ENCODE data around the gene CXCL12. TPM values are rescaled to one million over a fixed set of nuclear protein-coding genes. Genes with fewer than 3 reads are reported as not detected.

Gene CXCL12
- total and polyA plus RNA-seq, 2 donors (not counting 3 experiments of a cell fraction or from before 2014, with no cell fraction given) = 0.35 to 1.4 TPM

DNA sequence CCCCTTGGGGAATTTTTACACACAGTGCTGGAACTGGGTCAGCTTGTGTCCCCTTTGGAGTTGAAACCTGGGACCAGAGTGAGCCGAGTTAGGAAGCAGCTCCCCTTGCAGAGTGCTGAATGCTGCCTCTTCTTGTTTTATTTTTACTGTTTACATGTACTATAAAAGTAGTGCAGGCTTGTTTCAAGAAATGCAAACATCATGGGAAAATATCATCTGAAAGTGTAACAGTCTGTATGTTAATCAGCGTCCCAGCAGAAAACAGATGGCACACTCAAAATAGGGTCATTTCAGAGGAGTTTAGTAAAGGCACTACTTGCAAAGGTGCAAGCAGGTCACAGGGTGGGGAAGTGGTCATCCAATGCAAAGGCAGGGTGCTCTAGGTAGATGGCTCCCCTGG is 30.1 kb downstream of the CXCL12 start:
- CTCF ChIA-PET = interaction anchor here (1.0 kb wide), 1 partner anchor 12 kb away, joined by 3 read pairs; no protein-coding TSS in a partner anchor
- Histone ChIP-seq H3K79me2 (ENCODE audit: control insufficient read depth, insufficient read depth, low read length) (no peaks in the 10 kb centered on the region), H3K27me3 (ENCODE audit: control insufficient read depth in 2 of 2, insufficient read depth in 2 of 2, low read length in 2 of 2) (no peaks in the 10 kb centered on the region), H4K20me1 (replicated peaks; ENCODE audit: control insufficient read depth, extremely low read depth, insufficient read depth, low read length) (no peaks in the 10 kb centered on the region), H2AFZ (ENCODE audit: low read depth, low read length) (no peak overlapping the region), H3K27ac (ENCODE audit: insufficient read depth, low read depth, low read length) (no peak overlapping the region), H3K4me3 (replicated peaks in 1 of 3; ENCODE audit: insufficient read depth in 1 of 3, low read depth in 1 of 3, low read length in 3 of 3) (no peak overlapping the region), H3K36me3 (ENCODE audit: control insufficient read depth in 2 of 2, extremely low read depth in 1 of 2, insufficient read depth in 2 of 2, low read length in 2 of 2) (no peaks in the 10 kb centered on the region), H3K4me1 (ENCODE audit: control insufficient read depth, extremely low read depth, insufficient read depth, low read length) (no peaks in the 10 kb centered on the region), H3K9me1 (replicated peaks; ENCODE audit: control insufficient read depth, extremely low read depth, insufficient read depth, low read length) (no peaks in the 10 kb centered on the region), H3K4me2 (ENCODE audit: insufficient read depth, low read length) (no peak overlapping the region), H3K9me3 (replicated peaks; ENCODE audit: control insufficient read depth, insufficient read depth, low read length) (no peaks in the 10 kb centered on the region), H3K9ac (replicated peaks; ENCODE audit: extremely low read depth, insufficient read depth, low read length) (no peak overlapping the region)
- dilution Hi-C loops (cut with MboI; ENCODE audit: extremely low pct_ligation_motif_present, low sequenced_read_pairs) = no loop called here
- intact Hi-C loops (cut with micrococcal nuclease) = no loop called here
- BruUV-seq (replicated peaks) = no TSS peak
- DNase-seq (ENCODE audit: low read depth, low spot score) = no peak
- no peak for TF ChIP-seq POLR2A (IDR thresholded peaks at IDR 0.05; ENCODE audit: low read depth, low read length)
- no peak for TF ChIP-seq EZH2 (IDR thresholded peaks at IDR 0.05; ENCODE audit: borderline replicate concordance, low read depth, low read length, severe bottlenecking)
- TF ChIP-seq, protein P1, sequence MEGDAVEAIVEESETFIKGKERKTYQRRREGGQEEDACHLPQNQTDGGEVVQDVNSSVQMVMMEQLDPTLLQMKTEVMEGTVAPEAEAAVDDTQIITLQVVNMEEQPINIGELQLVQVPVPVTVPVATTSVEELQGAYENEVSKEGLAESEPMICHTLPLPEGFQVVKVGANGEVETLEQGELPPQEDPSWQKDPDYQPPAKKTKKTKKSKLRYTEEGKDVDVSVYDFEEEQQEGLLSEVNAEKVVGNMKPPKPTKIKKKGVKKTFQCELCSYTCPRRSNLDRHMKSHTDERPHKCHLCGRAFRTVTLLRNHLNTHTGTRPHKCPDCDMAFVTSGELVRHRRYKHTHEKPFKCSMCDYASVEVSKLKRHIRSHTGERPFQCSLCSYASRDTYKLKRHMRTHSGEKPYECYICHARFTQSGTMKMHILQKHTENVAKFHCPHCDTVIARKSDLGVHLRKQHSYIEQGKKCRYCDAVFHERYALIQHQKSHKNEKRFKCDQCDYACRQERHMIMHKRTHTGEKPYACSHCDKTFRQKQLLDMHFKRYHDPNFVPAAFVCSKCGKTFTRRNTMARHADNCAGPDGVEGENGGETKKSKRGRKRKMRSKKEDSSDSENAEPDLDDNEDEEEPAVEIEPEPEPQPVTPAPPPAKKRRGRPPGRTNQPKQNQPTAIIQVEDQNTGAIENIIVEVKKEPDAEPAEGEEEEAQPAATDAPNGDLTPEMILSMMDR (IDR thresholded peaks at IDR 0.05; ENCODE audit: extremely low read depth in 1 of 2, insufficient read depth in 1 of 2, low read depth in 1 of 2, low read length in 2 of 2) = no peak
- TF ChIP-seq GATA2 (IDR thresholded peaks at IDR 0.05; ENCODE audit: insufficient read depth, insufficient read length, low read depth, low read length) = no peak
- TF ChIP-seq MYC (IDR thresholded peaks at IDR 0.05; ENCODE audit: low read depth, low read length) = no peak
- no peak for FAIRE-seq
- POLR2A ChIA-PET = no interaction called here

DNA sequence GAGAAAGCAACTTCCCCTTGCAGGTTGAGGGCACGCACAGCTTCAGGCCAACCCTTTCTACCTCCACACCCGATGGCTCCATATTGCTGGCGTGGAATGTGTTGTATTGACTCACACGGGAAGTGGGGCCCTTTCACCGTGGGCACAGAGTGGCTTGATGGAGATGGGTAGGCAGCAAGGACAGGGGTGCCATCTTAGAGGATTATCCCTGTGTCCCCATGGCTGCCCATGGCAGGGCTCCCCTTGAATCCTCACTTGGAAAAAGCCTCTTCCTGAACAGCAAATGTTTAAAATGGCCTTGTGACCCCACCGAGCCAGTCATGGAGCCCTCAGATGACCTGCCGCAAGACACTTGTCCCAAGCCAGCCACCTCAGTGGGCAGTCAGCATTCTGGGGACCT is 31.2 kb downstream of the CXCL12 start:
- no peaks in the 10 kb centered on the region for H3K79me2 ChIP-seq (ENCODE audit: control insufficient read depth, insufficient read depth, low read length)
- no peaks in the 10 kb centered on the region for H3K27me3 ChIP-seq (ENCODE audit: control insufficient read depth in 2 of 2, insufficient read depth in 2 of 2, low read length in 2 of 2)
- no peak overlapping the region for H3K4me3 ChIP-seq (replicated peaks in 1 of 3; ENCODE audit: insufficient read depth in 1 of 3, low read depth in 1 of 3, low read length in 3 of 3)
- H3K4me1 ChIP-seq (ENCODE audit: control insufficient read depth, extremely low read depth, insufficient read depth, low read length) = no peaks in the 10 kb centered on the region
- no peak overlapping the region for H3K27ac ChIP-seq (ENCODE audit: insufficient read depth, low read depth, low read length)
- TF ChIP-seq POLR2AphosphoS5 (IDR thresholded peaks at IDR 0.05; ENCODE audit: insufficient read depth, low read depth, low read length) = no peak
- TF ChIP-seq FOS (IDR thresholded peaks at IDR 0.05; ENCODE audit: borderline replicate concordance, insufficient read depth, low read length) = no peak
- TF ChIP-seq EZH2 (IDR thresholded peaks at IDR 0.05; ENCODE audit: borderline replicate concordance, low read depth, low read length, severe bottlenecking) = no peak
- TF ChIP-seq, protein P2, sequence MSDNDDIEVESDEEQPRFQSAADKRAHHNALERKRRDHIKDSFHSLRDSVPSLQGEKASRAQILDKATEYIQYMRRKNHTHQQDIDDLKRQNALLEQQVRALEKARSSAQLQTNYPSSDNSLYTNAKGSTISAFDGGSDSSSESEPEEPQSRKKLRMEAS (IDR thresholded peaks at IDR 0.05; ENCODE audit: insufficient read depth, insufficient read length) = no peak
- TF ChIP-seq JUN (IDR thresholded peaks at IDR 0.05; ENCODE audit: borderline replicate concordance, insufficient read depth, insufficient read length, low read depth) = no peak
- no peak for TF ChIP-seq GATA2 (IDR thresholded peaks at IDR 0.05; ENCODE audit: insufficient read depth, insufficient read length, low read depth, low read length)
- no peak for TF ChIP-seq MYC (IDR thresholded peaks at IDR 0.05; ENCODE audit: low read depth, low read length)
- TF ChIP-seq, protein P1 (IDR thresholded peaks at IDR 0.05; ENCODE audit: extremely low read depth in 1 of 2, insufficient read depth in 1 of 2, low read depth in 1 of 2, low read length in 2 of 2) = no peak
- TF ChIP-seq POLR2A (IDR thresholded peaks at IDR 0.05; ENCODE audit: low read depth, low read length) = no peak
- no peaks in the 10 kb centered on the region for H3K9me3 ChIP-seq (replicated peaks; ENCODE audit: control insufficient read depth, insufficient read depth, low read length)
- no peak overlapping the region for H2AFZ ChIP-seq (ENCODE audit: low read depth, low read length)
- ChIA-PET CTCF (no interaction called here), POLR2A (no interaction called here)
- H3K9ac ChIP-seq (replicated peaks; ENCODE audit: extremely low read depth, insufficient read depth, low read length) = no peak overlapping the region
- no peak overlapping the region for H3K4me2 ChIP-seq (ENCODE audit: insufficient read depth, low read length)
- intact Hi-C loops (cut with micrococcal nuclease) (no loop called here), dilution Hi-C loops (cut with MboI; ENCODE audit: extremely low pct_ligation_motif_present, low sequenced_read_pairs) (no loop called here)
- no peak for FAIRE-seq
- BruUV-seq (replicated peaks) = no TSS peak
- H3K36me3 ChIP-seq (ENCODE audit: control insufficient read depth in 2 of 2, extremely low read depth in 1 of 2, insufficient read depth in 2 of 2, low read length in 2 of 2) = no peaks in the 10 kb centered on the region
- no peaks in the 10 kb centered on the region for H3K9me1 ChIP-seq (replicated peaks; ENCODE audit: control insufficient read depth, extremely low read depth, insufficient read depth, low read length)
- H4K20me1 ChIP-seq (replicated peaks; ENCODE audit: control insufficient read depth, extremely low read depth, insufficient read depth, low read length) = no peaks in the 10 kb centered on the region
- no peak for DNase-seq (ENCODE audit: low read depth, low spot score)

Data from endothelial cell of umbilical vein (primary cell).